H9 (cell line): ENCODE data around the gene MBP. TPM values are rescaled to one million over a fixed set of nuclear protein-coding genes. Genes with fewer than 3 reads are reported as not detected.

Experiments used
- DNase-seq: peaks from one replicate; pipeline ENCODE4 v3.0.0-alpha.2; 2017
- H2AFZ ChIP-seq: one replicate; pipeline ENCODE4 v1.6.1; 2013; ENCODE audit warnings: mild to moderate bottlenecking, low read length, control low read depth, moderate library complexity
- H2AK5ac ChIP-seq: 2 replicates; pipeline ENCODE4 v1.6.1; 2013; ENCODE audit warnings: low read length, control low read depth, mixed read lengths; ENCODE audit not compliant: insufficient read length
- H2BK120ac ChIP-seq: one replicate; pipeline ENCODE4 v1.6.1; 2013; ENCODE audit warnings: low read depth, mild to moderate bottlenecking, low read length, control low read depth, inconsistent platforms; ENCODE audit not compliant: poor library complexity, severe bottlenecking
- H2BK12ac ChIP-seq: 2 replicates; pipeline ENCODE4 v1.6.1; 2013; ENCODE audit warnings: low read length, control low read depth, mixed read lengths, low read depth; ENCODE audit not compliant: insufficient read length
- H2BK15ac ChIP-seq: 2 replicates; pipeline ENCODE4 v1.6.1; 2013; ENCODE audit warnings: low read depth, low read length, control low read depth
- H2BK20ac ChIP-seq: one replicate; pipeline ENCODE4 v1.6.1; 2013; ENCODE audit warnings: low read depth, mild to moderate bottlenecking, low read length, control low read depth, inconsistent platforms; ENCODE audit not compliant: poor library complexity, severe bottlenecking
- H2BK5ac ChIP-seq: 2 replicates; pipeline ENCODE4 v1.6.1; 2013; ENCODE audit warnings: low read length, control low read depth, mixed read lengths; ENCODE audit not compliant: insufficient read length
- H3K14ac ChIP-seq: 2 replicates; pipeline ENCODE4 v1.6.1; 2013; ENCODE audit warnings: low read length, control low read depth; ENCODE audit not compliant: insufficient read depth
- H3K18ac ChIP-seq: 2 replicates; pipeline ENCODE4 v1.6.1; 2013; ENCODE audit warnings: low read depth, mild to moderate bottlenecking, mixed read lengths, low read length, control low read depth; ENCODE audit not compliant: insufficient read length
- H3K23ac ChIP-seq: 2 replicates; pipeline ENCODE4 v1.6.1; 2013; ENCODE audit warnings: low read length, control low read depth, mixed read lengths, low read depth; ENCODE audit not compliant: insufficient read length
- H3K23me2 ChIP-seq: 2 replicates; pipeline ENCODE4 v1.6.1; 2013; ENCODE audit warnings: low read depth, mild to moderate bottlenecking, mixed read lengths, low read length, control low read depth; ENCODE audit not compliant: insufficient read length, poor library complexity, severe bottlenecking
- H3K27ac ChIP-seq: 2 replicates; pipeline ENCODE4 v1.5.1; 2013; ENCODE audit warnings: low read length, control low read depth, mixed read lengths, low read depth; ENCODE audit not compliant: insufficient read length
- H3K27me3 ChIP-seq: 2 replicates; pipeline ENCODE4 v1.6.1; 2013; ENCODE audit warnings: low read length, control low read depth, inconsistent platforms; ENCODE audit not compliant: insufficient read depth
- H3K4ac ChIP-seq: 2 replicates; pipeline ENCODE4 v1.6.1; 2013; ENCODE audit warnings: low read depth, mild to moderate bottlenecking, control low read depth, inconsistent platforms, low read length, moderate library complexity
- H3K4me1 ChIP-seq: 2 replicates; pipeline ENCODE4 v1.6.1; 2013; ENCODE audit warnings: low read length, control low read depth, inconsistent platforms; ENCODE audit not compliant: insufficient read depth
- H3K4me2 ChIP-seq: 2 replicates; pipeline ENCODE4 v1.6.1; 2013; ENCODE audit warnings: low read length, control low read depth, mixed read lengths; ENCODE audit not compliant: insufficient read length, insufficient read depth
- H3K56ac ChIP-seq: 2 replicates; pipeline ENCODE4 v1.6.1; 2013; ENCODE audit warnings: low read depth, mild to moderate bottlenecking, mixed read lengths, low read length, control low read depth; ENCODE audit not compliant: insufficient read length
- H3K79me1 ChIP-seq: 2 replicates; pipeline ENCODE4 v1.6.1; 2013; ENCODE audit warnings: low read depth, mild to moderate bottlenecking, moderate library complexity, low read length, control low read depth, inconsistent platforms; ENCODE audit not compliant: insufficient read depth, poor library complexity, severe bottlenecking
- H3K79me2 ChIP-seq: 2 replicates; pipeline ENCODE4 v1.6.1; 2013; ENCODE audit warnings: low read length, control low read depth, inconsistent platforms; ENCODE audit not compliant: insufficient read depth
- H3K9ac ChIP-seq: 2 replicates; pipeline ENCODE4 v1.6.1; 2013; ENCODE audit warnings: low read length, control low read depth, mixed read lengths; ENCODE audit not compliant: insufficient read length; ENCODE audit errors: extremely low read depth
- H3K9me3 ChIP-seq: one replicate; pipeline ENCODE4 v1.6.1; 2013; ENCODE audit warnings: low read depth, low read length, inconsistent platforms; ENCODE audit not compliant: control insufficient read depth
- H3T11ph ChIP-seq: one replicate; pipeline ENCODE4 v1.6.1; 2013; ENCODE audit warnings: mild to moderate bottlenecking, low read length, control low read depth, inconsistent platforms
- H4K20me1 ChIP-seq: one replicate; pipeline ENCODE4 v1.6.1; 2013; ENCODE audit not compliant: control insufficient read depth, insufficient read length, insufficient read depth
- H4K5ac ChIP-seq: 2 replicates; pipeline ENCODE4 v1.6.1; 2013; ENCODE audit warnings: low read depth, mild to moderate bottlenecking, mixed read lengths, low read length, control low read depth; ENCODE audit not compliant: insufficient read length
- H4K8ac ChIP-seq: replicated peaks from 2 replicates; pipeline ENCODE4 v1.6.1; 2013; ENCODE audit warnings: low read length, control low read depth, mixed read lengths, low read depth; ENCODE audit not compliant: insufficient read length
- H4K91ac ChIP-seq: 2 replicates; pipeline ENCODE4 v1.6.1; 2013; ENCODE audit warnings: low read depth, mild to moderate bottlenecking, moderate library complexity, mixed read lengths, low read length, control low read depth; ENCODE audit not compliant: insufficient read length
- H3K27ac Mint-ChIP-seq, 3 experiments: 2 replicates in 2 of 3; 3 replicates in 1 of 3; pipeline ENCODE4 v1.8.0; 2020 to 2021; ENCODE audit warnings: mixed read lengths in 3 of 3, mild to moderate bottlenecking in 1 of 3, moderate library complexity in 1 of 3
- H3K27me3 Mint-ChIP-seq: 2 replicates; pipeline ENCODE4 v1.8.0; 2021; ENCODE audit warnings: low read depth, mild to moderate bottlenecking, moderate library complexity, mixed read lengths
- H3K36me3 Mint-ChIP-seq, 3 experiments: 2 replicates in 2 of 3; 3 replicates in 1 of 3; pipeline ENCODE4 v1.8.0; 2020 to 2021; ENCODE audit warnings: low read depth in 3 of 3, mixed read lengths in 3 of 3; ENCODE audit not compliant: insufficient read depth in 1 of 3
- H3K4me1 Mint-ChIP-seq, 2 experiments: 2 replicates each; pipeline ENCODE4 v1.8.0; 2020; ENCODE audit warnings: mixed read lengths in 2 of 2
- H3K4me3 Mint-ChIP-seq, 2 experiments: 2 replicates in 1 of 2; 3 replicates in 1 of 2; pipeline ENCODE4 v1.8.0; 2020 to 2021; ENCODE audit warnings: mild to moderate bottlenecking in 2 of 2, mixed read lengths in 2 of 2, moderate library complexity in 1 of 2
- H3K9me3 Mint-ChIP-seq, 2 experiments: 2 replicates in 1 of 2; 3 replicates in 1 of 2; pipeline ENCODE4 v1.8.0; 2020; ENCODE audit warnings: mild to moderate bottlenecking in 2 of 2, mixed read lengths in 2 of 2, moderate library complexity in 1 of 2
- CTCF ChIP-seq: fragments of 200-600 bp; sonication (generic); conservative IDR thresholded peaks from 3 replicates; pipeline ENCODE4 v1.8.0; 2021; ENCODE audit warnings: antibody characterized with exemption, mild to moderate bottlenecking
- WGBS: extraction: QIAGEN DNeasy Blood & Tissue Kit; methylation state at CpG from one replicate; pipeline ENCODE4 v1.1.7; 2013; ENCODE audit warnings: missing lambda C conversion rate, low lambda C conversion rate, mixed read lengths; ENCODE audit not compliant: insufficient read length; ENCODE audit errors: extremely low coverage; 5-methylcytosine and 5-hydroxymethylcytosine counted together
- total RNA-seq: library from RNA; stranded (reverse); gene quantifications from 2 replicates; pipeline ENCODE4 v1.2.1, GENCODE V29; 2021

MBP gene
- total RNA-seq, 1 experiment from 2014 or later: 8.6 TPM

GRCh38 chr18:77161961-77162360 is 29.4 kb upstream of the MBP start:
- no peak overlapping the region for H4K8ac ChIP-seq
- H2BK120ac ChIP-seq: no peak overlapping the region
- peaks cover 61 to 63% of the 10 kb centered on the region in 2 experiments for H3K4me1 Mint-ChIP-seq
- no peak for DNase-seq
- H3K23ac ChIP-seq: no peak overlapping the region
- H3K4me1 ChIP-seq: peaks cover 11% of the 10 kb centered on the region; the same call in 1 of the 2 replicates
- no peak overlapping the region for H2BK5ac ChIP-seq
- no CpG with 5 or more reads among the region's 5 CpGs for WGBS
- H3K4me3 Mint-ChIP-seq: no peak overlapping the region
- peaks cover 0 to 14% (median 9%) of the 10 kb centered on the region in 3 experiments; a peak in 6 of 7 replicates for H3K36me3 Mint-ChIP-seq
- H4K20me1 ChIP-seq: no peaks in the 10 kb centered on the region
- no peak overlapping the region for H3K4ac ChIP-seq
- no peak for TF ChIP-seq CTCF
- no peak overlapping the region for H3K9ac ChIP-seq
- no peak overlapping the region for H4K5ac ChIP-seq
- H2BK15ac ChIP-seq: no peak overlapping the region
- H3K27me3 ChIP-seq: no peaks in the 10 kb centered on the region
- no peaks in the 10 kb centered on the region for H3K79me1 ChIP-seq
- H3K14ac ChIP-seq: no peak overlapping the region
- no peak overlapping the region for H3T11ph ChIP-seq
- no peak overlapping the region for H2AK5ac ChIP-seq
- no peak overlapping the region for H3K18ac ChIP-seq
- peaks cover 13 to 16% of the 10 kb centered on the region in 2 experiments for H3K9me3 Mint-ChIP-seq
- no peak overlapping the region for H2BK12ac ChIP-seq
- H3K9me3 ChIP-seq: no peaks in the 10 kb centered on the region
- H2AFZ ChIP-seq: no peak overlapping the region
- no peak overlapping the region for H4K91ac ChIP-seq
- H3K27ac Mint-ChIP-seq: peak overlapping the region in 1 of 3 experiments; percentile 85; a peak in 2 of 7 replicates
- H3K4me2 ChIP-seq: no peak overlapping the region
- no peak overlapping the region for H3K27ac ChIP-seq
- no peak overlapping the region for H2BK20ac ChIP-seq
- no peak overlapping the region for H3K56ac ChIP-seq
- H3K23me2 ChIP-seq: no peaks in the 10 kb centered on the region
- no peaks in the 10 kb centered on the region for H3K79me2 ChIP-seq
- peaks cover 24% of the 10 kb centered on the region for H3K27me3 Mint-ChIP-seq
